ENCODE measurements around the gene ZNF317. TPM values are rescaled to one million over a fixed set of nuclear protein-coding genes. Genes with fewer than 3 reads are reported as not detected.

ZNF317 gene
- polyA plus RNA-seq, 1 donor (not counting 4 experiments of a cell fraction or from before 2014, with no cell fraction given): 25.9 TPM

GRCh38 chr19:9148697-9149096 is 8.5 kb downstream of the ZNF317 start:
- no peak for FAIRE-seq
- no peaks in the 10 kb centered on the region for H4K20me1 ChIP-seq (ENCODE audit: control insufficient read depth, extremely low read depth, insufficient read depth, low read length)
- H3K9me3 ChIP-seq (ENCODE audit: control insufficient read depth, low read depth, low read length): peaks cover 15% of the 10 kb centered on the region

GRCh38 chr19:9149997-9150396 is 9.8 kb downstream of the ZNF317 start:
- Histone ChIP-seq H3K9ac (ENCODE audit: control insufficient read depth, extremely low read depth, insufficient read depth, low read length) (no peak overlapping the region), H3K4me3 (ENCODE audit: control insufficient read depth in 2 of 3, extremely low read depth in 1 of 3, insufficient read depth in 2 of 3, low read depth in 1 of 3, low read length in 3 of 3) (no peak overlapping the region), H3K27me3 (ENCODE audit: control insufficient read depth, extremely low read depth, insufficient read depth, low read length) (no peaks in the 10 kb centered on the region), H3K27ac (ENCODE audit: control insufficient read depth, insufficient read depth, low read length) (no peak overlapping the region), H4K20me1 (ENCODE audit: control insufficient read depth, extremely low read depth, insufficient read depth, low read length) (no peaks in the 10 kb centered on the region), H3K79me2 (ENCODE audit: control insufficient read depth, insufficient read depth, low read length) (peaks cover 96% of the 10 kb centered on the region), H3K9me1 (ENCODE audit: control insufficient read depth, extremely low read depth, insufficient read depth, low read length) (no peaks in the 10 kb centered on the region), H2AFZ (ENCODE audit: control insufficient read depth, low read length) (no peak overlapping the region), H3K9me3 (ENCODE audit: control insufficient read depth, low read depth, low read length) (peaks cover 11% of the 10 kb centered on the region), H3K4me1 (ENCODE audit: control insufficient read depth, extremely low read depth, insufficient read depth, low read length) (peaks cover 2% of the 10 kb centered on the region), H3K4me2 (ENCODE audit: control insufficient read depth, extremely low read depth, insufficient read depth, low read depth, low read length) (no peak overlapping the region), H3K36me3 (ENCODE audit: control insufficient read depth in 2 of 2, extremely low read depth in 1 of 2, insufficient read depth in 2 of 2, low read length in 2 of 2) (peaks cover 4 to 11% of the 10 kb centered on the region in 2 experiments)
- dilution Hi-C loops (cut with MboI; ENCODE audit: extremely low pct_ligation_motif_present, low sequenced_read_pairs): no loop called here
- DNase-seq (ENCODE audit: low read depth, low spot score): no peak
- no peak for FAIRE-seq
- no peak for TF ChIP-seq EZH2 (IDR thresholded peaks at IDR 0.05; ENCODE audit: low read length)
- no peak for TF ChIP-seq CTCF (optimal IDR thresholded peaks at IDR 0.05 in 1 of 3, IDR thresholded peaks at IDR 0.05 in 1 of 3, conservative IDR thresholded peaks at IDR 0.05 in 1 of 3; ENCODE audit: extremely low read depth in 1 of 3, insufficient read depth in 2 of 3, low read length in 3 of 3)

More at GRCh38 chr19:9148697-9149096, 8.5 kb downstream of the ZNF317 start:
- Histone ChIP-seq H2AFZ (ENCODE audit: control insufficient read depth, low read length) (no peak overlapping the region), H3K4me3 (ENCODE audit: control insufficient read depth in 2 of 3, extremely low read depth in 1 of 3, insufficient read depth in 2 of 3, low read depth in 1 of 3, low read length in 3 of 3) (no peak overlapping the region), H3K9me1 (ENCODE audit: control insufficient read depth, extremely low read depth, insufficient read depth, low read length) (no peaks in the 10 kb centered on the region), H3K4me1 (ENCODE audit: control insufficient read depth, extremely low read depth, insufficient read depth, low read length) (peaks cover 2% of the 10 kb centered on the region), H3K4me2 (ENCODE audit: control insufficient read depth, extremely low read depth, insufficient read depth, low read depth, low read length) (no peak overlapping the region), H3K9ac (ENCODE audit: control insufficient read depth, extremely low read depth, insufficient read depth, low read length) (no peak overlapping the region), H3K27me3 (ENCODE audit: control insufficient read depth, extremely low read depth, insufficient read depth, low read length) (no peaks in the 10 kb centered on the region), H3K36me3 (ENCODE audit: control insufficient read depth in 2 of 2, extremely low read depth in 1 of 2, insufficient read depth in 2 of 2, low read length in 2 of 2) (peaks cover 4 to 13% of the 10 kb centered on the region in 2 experiments), H3K79me2 (ENCODE audit: control insufficient read depth, insufficient read depth, low read length) (peaks cover 96% of the 10 kb centered on the region), H3K27ac (ENCODE audit: control insufficient read depth, insufficient read depth, low read length) (no peak overlapping the region)
- TF ChIP-seq CTCF (optimal IDR thresholded peaks at IDR 0.05 in 1 of 3, IDR thresholded peaks at IDR 0.05 in 1 of 3, conservative IDR thresholded peaks at IDR 0.05 in 1 of 3; ENCODE audit: extremely low read depth in 1 of 3, insufficient read depth in 2 of 3, low read length in 3 of 3) (no peak), EZH2 (IDR thresholded peaks at IDR 0.05; ENCODE audit: low read length) (no peak)
- no peak for DNase-seq (ENCODE audit: low read depth, low spot score)
- dilution Hi-C loops (cut with MboI; ENCODE audit: extremely low pct_ligation_motif_present, low sequenced_read_pairs): no loop called here

All from keratinocyte (primary cell).